SKM-1 treated with dmso at 0.1 percent for 144 hours (cell line): Measurements from ENCODE around the gene BLTP3A.
A peak's percentile ranks its signal among the peaks of the same experiment; 100 is the strongest.

ENCODE experiments used
- DNase-seq: peaks from one replicate; lab custom pipeline; 2025; ENCODE audit not compliant: unreplicated experiment; lab: John Stamatoyannopoulos, UW

BLTP3A gene

DNA sequence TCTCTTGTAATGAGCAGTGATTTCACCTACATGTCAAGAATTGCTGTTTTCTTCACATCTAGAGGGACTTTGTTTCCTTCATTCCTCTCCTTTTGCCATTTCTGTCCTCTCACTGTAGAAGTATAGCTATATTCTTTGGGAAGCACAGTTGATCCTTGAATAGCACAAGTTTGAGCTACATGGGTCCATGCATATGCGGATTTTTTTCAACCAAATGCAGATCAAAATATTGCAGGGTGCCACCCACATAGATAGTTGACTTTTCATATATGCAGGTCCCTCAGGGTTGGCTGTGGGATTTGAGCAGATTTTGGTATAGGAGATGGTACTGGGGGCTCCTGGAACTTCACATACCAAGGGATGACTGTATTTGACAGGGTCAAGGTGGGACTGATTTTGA lies 41.1 kb downstream of the BLTP3A start:
- no peak for DNase-seq

DNA sequence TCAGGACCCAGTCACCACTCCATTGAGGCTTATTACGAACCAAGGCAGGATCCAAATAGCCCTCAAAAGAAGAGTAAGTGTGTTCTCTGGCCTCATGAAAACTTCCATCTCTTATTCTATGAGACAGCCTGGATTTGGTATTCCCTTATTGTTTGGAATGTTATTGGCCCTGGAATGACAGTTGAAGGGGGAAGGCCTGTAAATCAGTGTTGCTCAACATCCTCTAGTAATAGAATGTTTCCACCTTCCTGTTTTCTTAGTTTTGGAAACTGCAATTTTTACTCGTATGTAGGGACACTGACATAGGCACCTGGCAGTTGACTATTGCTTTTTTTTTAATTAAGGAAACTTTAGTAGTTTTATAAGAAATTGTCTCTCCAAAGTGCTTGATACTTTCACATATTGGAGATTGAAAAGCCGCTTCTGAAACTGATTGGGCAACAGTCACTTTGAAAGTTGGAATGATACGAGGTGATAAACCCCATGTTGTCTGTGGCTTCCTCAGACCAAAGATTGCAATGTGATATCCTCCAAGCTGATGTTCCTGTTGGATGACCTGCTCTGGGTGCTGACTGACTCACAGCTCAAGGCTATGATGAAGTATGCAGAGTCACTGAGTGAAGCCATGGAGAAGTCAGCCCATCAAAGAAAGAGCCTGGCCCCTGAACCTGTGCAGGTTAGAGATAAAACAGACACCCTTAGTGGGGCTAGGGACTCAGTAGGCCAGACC lies 43.1 kb downstream of the BLTP3A start:
- DNase-seq: peak; percentile 79

DNA sequence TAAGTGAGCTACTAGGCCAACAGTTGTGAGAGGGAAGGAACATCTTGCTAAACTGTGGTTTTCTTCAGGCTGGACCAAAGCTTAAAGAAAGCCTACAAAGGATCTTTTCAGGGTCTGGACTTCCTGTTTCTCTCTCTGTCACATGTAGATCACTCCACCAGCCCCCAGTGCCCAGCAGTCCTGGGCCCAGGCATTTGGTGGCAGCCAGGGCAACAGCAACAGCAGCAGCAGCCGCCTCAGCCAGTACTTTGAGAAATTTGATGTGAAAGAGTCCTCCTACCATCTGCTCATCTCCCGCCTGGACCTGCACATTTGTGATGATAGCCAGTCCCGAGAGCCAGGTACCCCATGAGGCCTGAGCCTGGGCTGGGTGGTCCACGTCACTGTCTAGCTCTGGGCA lies 44.1 kb downstream of the BLTP3A start:
- peak; percentile 33 for DNase-seq

DNA sequence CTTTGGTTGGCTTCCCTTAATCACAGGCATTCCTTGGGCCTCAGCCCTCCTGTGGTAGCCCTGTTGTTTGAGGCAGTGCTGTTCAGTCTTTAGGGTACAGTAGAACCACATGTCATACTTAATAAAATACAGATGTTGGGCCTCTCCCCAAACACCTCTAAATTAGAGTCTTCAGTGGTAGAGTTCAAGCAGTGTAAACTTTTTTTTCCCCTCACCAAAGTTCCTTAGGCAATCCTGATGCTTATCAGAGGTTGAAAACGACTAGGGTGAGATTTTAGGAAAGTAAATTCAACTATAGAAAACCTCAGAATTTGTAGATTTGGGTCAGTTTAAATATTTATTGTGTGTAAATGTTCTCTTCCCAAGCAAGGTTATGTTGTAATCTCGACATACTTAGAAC lies 44.6 kb downstream of the BLTP3A start:
- DNase-seq: no peak

DNA sequence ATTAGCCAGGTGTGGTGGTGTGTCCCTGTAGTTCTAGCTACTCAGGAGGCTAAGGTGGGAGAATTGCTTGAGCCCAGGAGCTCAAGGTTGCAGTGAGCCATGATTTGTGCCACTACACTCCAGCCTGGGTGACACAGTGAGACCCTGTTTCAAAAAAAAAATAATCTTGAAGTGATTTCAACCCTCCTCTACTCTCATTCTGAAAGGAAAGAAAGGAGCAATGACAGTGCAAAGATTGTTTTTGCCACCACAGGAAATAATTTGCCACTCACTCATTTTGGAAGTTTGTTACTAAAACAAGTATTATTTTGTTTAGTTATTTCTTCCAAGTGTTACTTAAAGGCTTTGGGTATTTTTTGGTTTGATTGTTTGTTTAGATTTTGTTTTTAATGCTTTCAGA lies 45.6 kb downstream of the BLTP3A start:
- no peak for DNase-seq

DNA sequence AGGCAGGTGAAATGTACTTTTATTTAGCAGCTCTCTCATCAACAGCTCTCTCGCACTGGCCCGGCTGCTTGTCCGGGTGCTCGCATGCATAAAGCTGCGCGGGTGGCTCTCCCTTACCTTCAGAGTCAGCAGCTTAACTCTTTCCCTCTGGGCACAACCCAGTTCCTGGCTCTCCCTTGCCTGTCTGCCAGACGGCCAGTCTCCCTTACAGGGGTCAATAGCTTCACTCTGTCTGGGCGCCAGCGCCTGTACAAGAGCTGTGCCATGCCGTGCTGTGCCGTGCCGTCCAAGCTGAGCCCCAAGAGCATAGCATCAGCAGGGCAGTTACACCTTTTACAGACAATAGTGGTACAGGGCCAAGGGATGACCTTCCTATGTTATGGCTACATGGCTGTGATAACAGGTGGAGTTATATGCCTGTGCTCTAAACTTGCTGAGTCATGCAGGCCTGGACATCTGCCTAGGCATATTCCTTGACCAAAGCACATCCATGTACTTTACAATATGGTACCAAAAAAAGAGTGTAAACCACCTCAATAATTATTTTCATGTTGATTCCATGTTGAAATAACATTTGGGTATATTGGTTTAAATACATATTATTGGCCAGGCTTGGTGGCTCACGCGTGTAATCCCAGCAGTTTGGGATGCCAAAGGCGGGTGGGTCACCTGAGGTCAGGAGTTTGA lies 47.9 kb downstream of the BLTP3A start:
- DNase-seq: no peak
